ENCODE results near the gene MCTP1.

GRCh38 chr5:94736498-94736897, 548.4 kb downstream of the MCTP1 start:
- no peak for TF ChIP-seq CTCF (IDR thresholded peaks at IDR 0.05)
- TF ChIP-seq POLR2A (IDR thresholded peaks at IDR 0.05): no peak
